ENCODE data around the gene NUDT5. TPM values are rescaled to one million over a fixed set of nuclear protein-coding genes. Genes with fewer than 3 reads are reported as not detected.

The NUDT5 gene
- total RNA-seq, 1 donor: 51.0 TPM

DNA sequence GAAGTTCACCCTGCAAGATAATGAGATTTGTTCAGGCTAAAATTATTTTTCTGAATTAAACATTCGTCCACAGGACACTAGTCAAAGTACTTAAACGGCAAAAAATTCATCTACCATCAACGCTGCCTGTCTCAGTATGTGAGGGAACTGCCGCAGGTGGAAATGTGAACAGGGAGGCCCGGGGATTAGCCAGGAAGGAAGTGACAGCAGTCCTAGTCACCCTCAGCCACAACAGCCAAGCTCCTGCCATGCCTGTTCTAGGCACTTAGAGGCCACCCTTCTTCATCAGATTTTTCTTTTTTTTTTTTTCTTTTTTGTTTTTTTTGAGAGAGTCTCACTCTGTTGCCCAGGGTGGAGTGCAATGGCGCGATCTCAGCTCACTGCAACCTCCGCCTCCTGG lies 9.4 kb downstream of the NUDT5 start:
- Histone ChIP-seq H4K20me1 (ENCODE audit: insufficient read depth, low read length) (no peaks in the 10 kb centered on the region), H3K36me3 (ENCODE audit: insufficient read depth, low read length) (peaks cover 25% of the 10 kb centered on the region), H3K79me2 (ENCODE audit: insufficient read depth, low read length) (peaks cover 52% of the 10 kb centered on the region), H3K9me3 (ENCODE audit: low read depth, low read length) (no peaks in the 10 kb centered on the region), H2AFZ (ENCODE audit: low read length) (no peak overlapping the region), H3K4me2 (ENCODE audit: insufficient read depth, low read length) (no peak overlapping the region), H3K27ac (ENCODE audit: low read depth, low read length) (no peak overlapping the region), H3K4me1 (ENCODE audit: insufficient read depth, low read length) (peaks cover 1% of the 10 kb centered on the region), H3K27me3 (ENCODE audit: insufficient read depth, low read length) (no peaks in the 10 kb centered on the region), H3K4me3 (ENCODE audit: insufficient read depth, low read length) (no peak overlapping the region)
- TF ChIP-seq, protein P1, sequence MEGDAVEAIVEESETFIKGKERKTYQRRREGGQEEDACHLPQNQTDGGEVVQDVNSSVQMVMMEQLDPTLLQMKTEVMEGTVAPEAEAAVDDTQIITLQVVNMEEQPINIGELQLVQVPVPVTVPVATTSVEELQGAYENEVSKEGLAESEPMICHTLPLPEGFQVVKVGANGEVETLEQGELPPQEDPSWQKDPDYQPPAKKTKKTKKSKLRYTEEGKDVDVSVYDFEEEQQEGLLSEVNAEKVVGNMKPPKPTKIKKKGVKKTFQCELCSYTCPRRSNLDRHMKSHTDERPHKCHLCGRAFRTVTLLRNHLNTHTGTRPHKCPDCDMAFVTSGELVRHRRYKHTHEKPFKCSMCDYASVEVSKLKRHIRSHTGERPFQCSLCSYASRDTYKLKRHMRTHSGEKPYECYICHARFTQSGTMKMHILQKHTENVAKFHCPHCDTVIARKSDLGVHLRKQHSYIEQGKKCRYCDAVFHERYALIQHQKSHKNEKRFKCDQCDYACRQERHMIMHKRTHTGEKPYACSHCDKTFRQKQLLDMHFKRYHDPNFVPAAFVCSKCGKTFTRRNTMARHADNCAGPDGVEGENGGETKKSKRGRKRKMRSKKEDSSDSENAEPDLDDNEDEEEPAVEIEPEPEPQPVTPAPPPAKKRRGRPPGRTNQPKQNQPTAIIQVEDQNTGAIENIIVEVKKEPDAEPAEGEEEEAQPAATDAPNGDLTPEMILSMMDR (IDR thresholded peaks at IDR 0.05; ENCODE audit: extremely low read depth, low read depth, low read length): no peak
- no peak for DNase-seq (ENCODE audit: insufficient read length, low spot score, missing footprints)

DNA sequence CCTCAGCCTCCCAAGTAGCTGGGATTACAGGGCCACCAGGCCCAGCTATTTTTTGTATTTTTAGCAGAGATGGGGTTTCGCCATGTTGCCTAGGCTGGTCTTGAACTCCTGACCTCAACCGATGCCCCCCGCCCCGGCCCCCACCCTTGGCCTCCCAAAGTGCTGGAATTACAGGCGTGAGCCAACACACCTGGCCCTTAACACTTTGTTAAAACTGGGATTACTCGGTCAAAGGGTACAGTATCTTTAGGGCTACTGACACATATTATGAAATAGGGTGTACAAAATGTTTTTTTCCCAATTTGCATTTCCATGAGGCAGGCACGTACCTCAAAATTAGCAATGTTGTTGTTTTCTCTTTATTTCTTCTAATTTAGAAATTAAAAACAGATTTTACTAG lies 11.5 kb downstream of the NUDT5 start:
- TF ChIP-seq, protein P1 (IDR thresholded peaks at IDR 0.05; ENCODE audit: extremely low read depth, low read depth, low read length): no peak
- H3K9me3 ChIP-seq (ENCODE audit: low read depth, low read length): no peaks in the 10 kb centered on the region
- no peaks in the 10 kb centered on the region for H3K4me1 ChIP-seq (ENCODE audit: insufficient read depth, low read length)
- H4K20me1 ChIP-seq (ENCODE audit: insufficient read depth, low read length): no peaks in the 10 kb centered on the region
- no peaks in the 10 kb centered on the region for H3K27me3 ChIP-seq (ENCODE audit: insufficient read depth, low read length)
- H3K27ac ChIP-seq (ENCODE audit: low read depth, low read length): no peak overlapping the region
- peaks cover 34% of the 10 kb centered on the region for H3K79me2 ChIP-seq (ENCODE audit: insufficient read depth, low read length)
- H2AFZ ChIP-seq (ENCODE audit: low read length): no peak overlapping the region
- no peak overlapping the region for H3K4me3 ChIP-seq (ENCODE audit: insufficient read depth, low read length)
- no peak overlapping the region for H3K4me2 ChIP-seq (ENCODE audit: insufficient read depth, low read length)
- DNase-seq (ENCODE audit: insufficient read length, low spot score, missing footprints): no peak
- peaks cover 33% of the 10 kb centered on the region for H3K36me3 ChIP-seq (ENCODE audit: insufficient read depth, low read length)

DNA sequence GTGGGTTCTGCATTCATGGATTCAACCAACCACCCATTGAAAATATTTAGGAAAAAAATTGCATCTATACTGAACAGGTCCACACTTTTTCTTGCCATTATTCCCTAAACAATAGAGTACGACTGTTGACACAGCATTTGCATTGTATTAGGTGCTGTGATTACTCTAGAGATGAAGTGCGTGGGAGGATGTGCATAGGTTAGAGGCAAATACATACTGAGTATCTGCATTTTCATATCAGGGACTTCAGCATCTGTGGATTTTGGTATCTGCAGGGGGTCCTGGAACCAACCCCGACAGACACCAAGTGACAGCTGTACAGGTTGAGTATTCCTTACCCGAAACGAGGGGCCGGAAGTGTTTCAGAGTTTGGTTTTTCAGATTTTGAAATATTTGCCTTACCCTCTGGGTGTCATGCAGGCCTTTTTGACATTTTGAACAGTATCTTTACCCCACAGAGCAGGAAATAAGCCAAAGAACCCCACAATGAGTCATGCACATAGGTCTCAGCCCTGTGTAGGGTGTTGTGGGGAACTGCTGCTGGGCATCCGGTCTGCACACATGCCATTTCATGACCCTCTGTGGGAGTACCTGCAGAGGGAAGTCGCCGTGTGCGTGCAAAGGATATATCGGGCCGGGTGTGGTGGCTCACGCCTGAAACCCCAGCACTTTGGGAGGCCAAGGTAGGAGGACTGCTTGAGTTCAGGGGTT lies 14.5 kb downstream of the NUDT5 start:
- H3K27me3 ChIP-seq (ENCODE audit: insufficient read depth, low read length): no peaks in the 10 kb centered on the region
- no peak overlapping the region for H3K4me3 ChIP-seq (ENCODE audit: insufficient read depth, low read length)
- H2AFZ ChIP-seq (ENCODE audit: low read length): no peak overlapping the region
- TF ChIP-seq, protein P1 (IDR thresholded peaks at IDR 0.05; ENCODE audit: extremely low read depth, low read depth, low read length): no peak
- H3K36me3 ChIP-seq (ENCODE audit: insufficient read depth, low read length): peaks cover 46% of the 10 kb centered on the region
- no peak overlapping the region for H3K4me2 ChIP-seq (ENCODE audit: insufficient read depth, low read length)
- no peak overlapping the region for H3K27ac ChIP-seq (ENCODE audit: low read depth, low read length)
- peaks cover 9% of the 10 kb centered on the region for H3K79me2 ChIP-seq (ENCODE audit: insufficient read depth, low read length)
- no peak for DNase-seq (ENCODE audit: insufficient read length, low spot score, missing footprints)
- H4K20me1 ChIP-seq (ENCODE audit: insufficient read depth, low read length): no peaks in the 10 kb centered on the region
- H3K9me3 ChIP-seq (ENCODE audit: low read depth, low read length): no peaks in the 10 kb centered on the region
- H3K4me1 ChIP-seq (ENCODE audit: insufficient read depth, low read length): no peaks in the 10 kb centered on the region

DNA sequence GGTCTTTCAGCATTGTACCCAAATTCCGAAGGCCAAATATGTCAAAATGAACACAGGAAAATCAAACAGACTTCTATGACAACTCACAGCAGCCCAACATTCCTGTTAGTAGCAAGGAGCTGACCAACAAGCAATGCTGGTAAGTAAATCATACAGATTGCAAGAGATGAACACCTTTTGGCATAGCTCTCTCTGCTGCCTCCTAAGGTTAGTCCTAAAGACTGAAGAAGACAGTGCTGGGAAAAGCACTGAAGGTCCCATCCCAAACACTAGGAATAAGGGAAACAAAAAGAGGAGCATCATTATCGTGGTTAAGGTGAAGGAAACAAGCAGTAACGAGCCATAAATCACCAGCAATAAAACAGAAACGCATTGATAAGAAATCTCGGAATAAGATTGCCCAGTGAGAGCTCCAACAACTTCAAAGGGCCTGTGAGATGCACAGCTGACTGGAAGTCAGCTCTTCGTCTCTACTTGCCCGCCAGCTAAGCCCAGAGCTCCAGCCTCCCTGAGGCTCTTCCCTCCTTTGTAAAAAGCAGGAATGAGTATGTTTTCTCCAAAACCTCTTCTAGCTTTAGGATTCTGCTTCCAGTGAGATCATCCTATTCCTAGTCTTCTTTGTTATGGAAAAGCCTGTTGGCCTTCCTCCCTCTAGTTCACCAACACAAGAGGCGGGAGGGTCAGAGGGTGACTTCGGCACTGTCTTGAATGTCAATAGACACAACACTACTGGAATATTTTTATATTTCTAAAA lies 15.3 kb downstream of the NUDT5 start:
- no peak overlapping the region for H3K4me3 ChIP-seq (ENCODE audit: insufficient read depth, low read length)
- H3K27me3 ChIP-seq (ENCODE audit: insufficient read depth, low read length): no peaks in the 10 kb centered on the region
- no peak overlapping the region for H2AFZ ChIP-seq (ENCODE audit: low read length)
- peaks cover 46% of the 10 kb centered on the region for H3K36me3 ChIP-seq (ENCODE audit: insufficient read depth, low read length)
- H3K27ac ChIP-seq (ENCODE audit: low read depth, low read length): no peak overlapping the region
- H4K20me1 ChIP-seq (ENCODE audit: insufficient read depth, low read length): no peaks in the 10 kb centered on the region
- DNase-seq (ENCODE audit: insufficient read length, low spot score, missing footprints): no peak
- no peaks in the 10 kb centered on the region for H3K9me3 ChIP-seq (ENCODE audit: low read depth, low read length)
- H3K4me1 ChIP-seq (ENCODE audit: insufficient read depth, low read length): no peaks in the 10 kb centered on the region
- H3K4me2 ChIP-seq (ENCODE audit: insufficient read depth, low read length): no peak overlapping the region
- H3K79me2 ChIP-seq (ENCODE audit: insufficient read depth, low read length): peaks cover 3% of the 10 kb centered on the region
- TF ChIP-seq, protein P1 (IDR thresholded peaks at IDR 0.05; ENCODE audit: extremely low read depth, low read depth, low read length): no peak

Measured in osteoblast (primary cell).